Heart right ventricle (tissue), 16 donors: Measurements from ENCODE around the gene KCNN1. TPM values are rescaled to one million over a fixed set of nuclear protein-coding genes. Genes with fewer than 3 reads are reported as not detected.
"Not testable (repeated sequence)": the region's sequence is repeated elsewhere in the genome, so short reads cannot be mapped to it uniquely, and the experiment has no call there.

Source experiments
- ATAC-seq, 8 donors: fragments of 200-7000 bp; cut with Tn5 transposase; one replicate each; pipeline ENCODE4 v1.9.1; 2020; ENCODE audit warnings: mild to moderate bottlenecking in 8 of 8, moderate library complexity in 8 of 8, moderate number of reproducible peaks in 1 of 8
- DNase-seq, 2 donors: peaks; one replicate each; pipeline ENCODE4 v3.0.0-alpha.2; 2020
- H3K27ac ChIP-seq, 10 donors: fragments of 200-600 bp; sonication (generic) in 2 of 10; one replicate each; pipeline versions ENCODE4 v1.5.0 to v1.8.0; 2020 to 2022; ENCODE audit warnings: mild to moderate bottlenecking in 3 of 10
- H3K27me3 ChIP-seq, 7 donors: fragments of 200-600 bp; one replicate each; pipeline ENCODE4 v1.8.0; 2021 to 2022; ENCODE audit warnings: mild to moderate bottlenecking in 2 of 7
- H3K36me3 ChIP-seq, 9 donors: fragments of 200-600 bp; sonication (generic) in 1 of 9; one replicate each; pipeline versions ENCODE4 v1.5.0 to v1.8.0; 2020 to 2022; ENCODE audit warnings: mild to moderate bottlenecking in 2 of 9
- H3K4me1 ChIP-seq, 9 donors: fragments of 200-600 bp; sonication (generic) in 1 of 9; one replicate each; pipeline versions ENCODE4 v1.5.0 to v1.8.0; 2020 to 2022; ENCODE audit warnings: mild to moderate bottlenecking in 4 of 9
- H3K4me3 ChIP-seq, 10 donors: fragments of 200-600 bp; sonication (generic) in 2 of 10; one replicate each; pipeline versions ENCODE4 v1.5.0 to v1.8.0; 2020 to 2022; ENCODE audit warnings: mild to moderate bottlenecking in 7 of 10, moderate library complexity in 2 of 10
- H3K9me3 ChIP-seq, 11 donors: fragments of 200-600 bp in 10 of 11; sonication (generic) in 2 of 11; one replicate each; pipeline versions ENCODE4 v1.5.0 to v1.8.0; 2013 to 2022; ENCODE audit warnings: mild to moderate bottlenecking in 2 of 11, control low read depth in 1 of 11, moderate library complexity in 1 of 11
- WGBS, 2 donors: extraction: QIAGEN DNeasy Blood & Tissue Kit; methylation state at CpG; one replicate each; pipeline ENCODE4 v1.1.7; 2013; ENCODE audit warnings: inconsistent platforms in 1 of 2; 5-methylcytosine and 5-hydroxymethylcytosine counted together
- intact Hi-C, 10 donors: fragments of 100-400 bp; cut with DNase I; formaldehyde crosslinking; loops; one replicate each; pipeline versions ENCODE4 v1.11.1 to v1.14.2; 2022
- polyA plus RNA-seq, 2 donors: library from polyadenylated mRNA; stranded (reverse); fragments of 200-250 nt; gene quantifications; one replicate each; pipeline ENCODE4 v1.2.3, GENCODE V29; 2013
- total RNA-seq, 10 donors: library from RNA; stranded (reverse); fragmentation: NEBNext Ultra II Directional in 3 of 10; extraction: Animal tissue kit (Norgen Biotek cat#: 25700) in 3 of 10; gene quantifications; one replicate each; pipeline versions ENCODE4 v1.2.1 to v1.2.4, GENCODE V29; 2021 to 2023
- TF ChIP-seq, protein P1 (sequence below), 9 donors: fragments of 200-600 bp; sonication (generic) in 2 of 9; IDR thresholded peaks; one replicate each; pipeline versions ENCODE4 v1.5.0 to v1.8.0; 2021 to 2022; ENCODE audit warnings: antibody characterized with exemption in 9 of 9, mild to moderate bottlenecking in 5 of 9, moderate library complexity in 1 of 9
- donor health status: Arrhythmogenic right ventricular cardiomyopathy.
- donor health status: ischemic (EF 13 %, LVEDD 7.1; RV severe dilation, severe dysfunction).
- donor health status: healthy with polysubstance abuse.
- donor health status: DM: no; HTN: yes; CAD: no.
- donor health status: DM: no; HTN: no; CAD: no.
- donor health status: ischemic (EF 25% LVEDD 6.9; RV normal size, moderate dysfunction).
- donor health status: ischemic (EF 25% LVEDD 5.7; RV mildly dilated, moderate dysfunction).
- donor health status: healthy.
- donor health status: DM: yes; HTN: yes; CAD: no.
- donor health status: Ischemic cardiomyopathy.
- donor health status: ischemic (EF 35%, LVEDD 5.7; RV mildly dilated, moderate dysfunction).
- donor health status: nonischemic (EF 11% LVEDD 7.7; RV severe dilation, severe dysfunction).
- donor health status: DM: yes; HTN: yes; CAD: no.
- donor health status: PGD.
- donor health status: ischemic (EF 29% LVEDD 5.4; RV normal size, mild dysfunction).
- donor health status: nonischemic (EF 23%, LVEDD 6.1; RV moderate dilation, normal function).

Gene KCNN1
- total and polyA plus RNA-seq, 12 donors: 0.72 TPM; not detected in 11

DNA sequence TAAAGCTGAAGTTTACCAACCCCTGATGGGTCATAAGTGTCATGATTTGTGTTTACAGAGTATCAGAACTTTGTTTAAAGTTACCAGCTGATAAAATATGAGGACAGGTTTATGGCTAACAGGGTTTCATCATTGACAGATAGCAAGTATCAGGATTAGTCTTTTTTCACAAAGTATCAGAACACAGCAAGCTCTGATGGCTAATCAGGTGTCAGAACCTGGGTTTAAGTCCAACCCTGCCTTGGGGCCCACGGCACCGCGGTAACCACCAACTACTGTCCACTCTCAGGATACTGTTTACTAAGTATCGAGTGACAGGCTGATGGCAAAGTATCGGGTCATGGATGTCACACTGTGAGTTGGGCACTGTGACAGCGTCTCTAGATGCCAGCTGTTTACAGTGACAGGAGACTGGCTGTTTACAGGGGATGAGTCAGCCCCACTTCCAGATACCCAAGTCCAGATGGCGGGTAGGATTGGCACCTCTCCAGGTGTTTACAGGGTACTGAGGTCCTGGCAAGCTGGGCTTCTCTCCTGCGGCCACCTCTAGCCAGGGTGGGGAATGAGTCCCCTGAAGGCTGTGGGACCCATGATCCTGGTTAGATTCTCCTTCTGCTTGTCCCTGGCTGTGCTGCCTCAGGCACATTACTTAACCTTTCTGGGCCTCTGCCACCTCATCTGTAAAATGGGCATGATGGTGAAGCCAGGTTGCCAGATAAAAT, 62.9 kb downstream of the KCNN1 start:
- 55 to 62% methylated on average over 8 of the region's 8 CpGs for WGBS, 2 donors
- Histone ChIP-seq H3K27ac (peak overlapping the region in 2 of 10 donors; percentile 16 to 31), H3K4me3 (no peak overlapping the region), H3K9me3 (no peaks in the 10 kb centered on the region), H3K4me1 (peaks cover 0 to 24% (median 10%) of the 10 kb centered on the region in 9 donors), H3K36me3 (no peaks in the 10 kb centered on the region), H3K27me3 (no peaks in the 10 kb centered on the region)
- DNase-seq: no peak
- peak in 7 of 8 donors; percentile 11 to 81 (median 46) for ATAC-seq
- TF ChIP-seq, protein P1, sequence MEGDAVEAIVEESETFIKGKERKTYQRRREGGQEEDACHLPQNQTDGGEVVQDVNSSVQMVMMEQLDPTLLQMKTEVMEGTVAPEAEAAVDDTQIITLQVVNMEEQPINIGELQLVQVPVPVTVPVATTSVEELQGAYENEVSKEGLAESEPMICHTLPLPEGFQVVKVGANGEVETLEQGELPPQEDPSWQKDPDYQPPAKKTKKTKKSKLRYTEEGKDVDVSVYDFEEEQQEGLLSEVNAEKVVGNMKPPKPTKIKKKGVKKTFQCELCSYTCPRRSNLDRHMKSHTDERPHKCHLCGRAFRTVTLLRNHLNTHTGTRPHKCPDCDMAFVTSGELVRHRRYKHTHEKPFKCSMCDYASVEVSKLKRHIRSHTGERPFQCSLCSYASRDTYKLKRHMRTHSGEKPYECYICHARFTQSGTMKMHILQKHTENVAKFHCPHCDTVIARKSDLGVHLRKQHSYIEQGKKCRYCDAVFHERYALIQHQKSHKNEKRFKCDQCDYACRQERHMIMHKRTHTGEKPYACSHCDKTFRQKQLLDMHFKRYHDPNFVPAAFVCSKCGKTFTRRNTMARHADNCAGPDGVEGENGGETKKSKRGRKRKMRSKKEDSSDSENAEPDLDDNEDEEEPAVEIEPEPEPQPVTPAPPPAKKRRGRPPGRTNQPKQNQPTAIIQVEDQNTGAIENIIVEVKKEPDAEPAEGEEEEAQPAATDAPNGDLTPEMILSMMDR (IDR thresholded peaks at IDR 0.05): no peak
- intact Hi-C loops: no loop called here

DNA sequence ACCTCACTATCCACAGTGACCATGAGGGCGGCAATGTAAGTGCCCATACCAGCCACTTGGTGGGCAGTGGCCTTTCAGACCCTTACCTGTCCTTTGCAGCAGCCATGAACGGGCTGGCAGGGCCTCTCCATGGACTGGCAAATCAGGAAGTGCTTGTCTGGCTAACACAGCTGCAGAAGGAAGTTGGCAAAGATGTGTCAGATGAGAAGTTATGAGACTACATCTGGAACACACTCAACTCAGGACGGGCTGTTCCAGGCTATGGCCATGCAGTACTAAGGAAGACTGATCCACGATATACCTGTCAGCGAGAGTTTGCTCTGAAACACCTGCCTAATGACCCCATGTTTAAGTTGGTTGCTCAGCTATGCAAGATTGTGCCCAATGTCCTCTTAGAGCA, 64.5 kb downstream of the KCNN1 start:
- 87 to 88% methylated on average over 5 of the region's 5 CpGs for WGBS, 2 donors

DNA sequence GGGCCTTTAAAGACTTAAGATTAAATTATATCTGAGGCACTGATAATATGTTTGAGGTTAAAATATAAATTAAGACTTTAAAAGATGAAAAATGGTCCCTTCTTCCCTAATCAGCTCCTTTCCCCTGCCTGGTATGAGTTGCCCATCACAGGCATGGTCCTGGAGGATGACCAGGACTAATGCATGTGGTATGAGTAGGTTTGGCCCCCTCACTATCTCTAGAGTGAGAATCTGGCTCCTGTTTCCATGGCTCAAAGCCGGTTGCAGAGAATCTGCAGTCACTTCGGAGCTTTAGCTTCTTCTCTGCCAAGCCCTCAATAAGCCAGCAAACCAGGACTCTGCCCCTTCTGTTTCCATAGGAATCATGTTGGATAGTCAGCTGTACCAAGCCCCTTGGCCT, 65.2 kb downstream of the KCNN1 start:
- H3K27ac ChIP-seq, H3K9me3 ChIP-seq, intact Hi-C loops, H3K4me3 ChIP-seq, DNase-seq, H3K36me3 ChIP-seq, H3K27me3 ChIP-seq: not testable (repeated sequence)
- peaks cover 0 to 27% (median 9%) of the 10 kb centered on the region in 9 donors for H3K4me1 ChIP-seq
- ATAC-seq: peak in 4 of 8 donors; percentile 13 to 63 (median 48)
- WGBS, 2 donors: 53 to 63% methylated on average over 2 of the region's 2 CpGs

More for the DNA sequence above, 64.5 kb downstream of the KCNN1 start:
- Histone ChIP-seq H3K27ac (peak overlapping the region in 2 of 10 donors; percentile 9 to 31), H3K4me1 (peaks cover 0 to 27% (median 9%) of the 10 kb centered on the region in 9 donors)
- H3K36me3 ChIP-seq, H3K9me3 ChIP-seq, intact Hi-C loops, H3K4me3 ChIP-seq, H3K27me3 ChIP-seq, DNase-seq: not testable (repeated sequence)
- peak in 5 of 8 donors; percentile 35 to 63 (median 46) for ATAC-seq

DNA sequence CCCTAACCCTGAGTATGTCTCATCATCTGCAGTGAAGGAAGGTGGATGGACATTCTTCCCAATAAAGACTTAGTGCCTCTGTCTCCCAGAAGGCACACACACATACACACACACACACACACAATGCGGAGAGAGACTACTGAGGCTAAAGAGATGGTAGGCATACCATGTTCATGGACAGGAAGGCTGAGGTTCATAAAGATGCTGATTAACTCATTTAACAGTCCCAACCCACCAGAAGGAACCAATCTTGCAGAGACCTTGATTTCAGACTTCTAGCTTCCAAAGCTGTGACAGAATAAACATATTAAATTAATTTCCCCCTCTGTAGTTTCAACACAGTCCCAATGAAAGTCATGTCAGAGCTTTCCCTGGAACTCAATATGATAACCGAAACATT, 74.1 kb downstream of the KCNN1 start:
- ATAC-seq: no peak
- Histone ChIP-seq H3K9me3 (peaks cover 0 to 11% (median 0%) of the 10 kb centered on the region in 11 donors), H3K4me3 (no peak overlapping the region), H3K36me3 (no peaks in the 10 kb centered on the region), H3K27ac (no peak overlapping the region), H3K27me3 (no peaks in the 10 kb centered on the region), H3K4me1 (peaks cover 0 to 18% (median 16%) of the 10 kb centered on the region in 9 donors)
- intact Hi-C loops: no loop called here
- DNase-seq: no peak
- TF ChIP-seq, protein P1 (IDR thresholded peaks at IDR 0.05): no peak
- WGBS, 2 donors: 95 to 98% methylated on average over 2 of the region's 2 CpGs

DNA sequence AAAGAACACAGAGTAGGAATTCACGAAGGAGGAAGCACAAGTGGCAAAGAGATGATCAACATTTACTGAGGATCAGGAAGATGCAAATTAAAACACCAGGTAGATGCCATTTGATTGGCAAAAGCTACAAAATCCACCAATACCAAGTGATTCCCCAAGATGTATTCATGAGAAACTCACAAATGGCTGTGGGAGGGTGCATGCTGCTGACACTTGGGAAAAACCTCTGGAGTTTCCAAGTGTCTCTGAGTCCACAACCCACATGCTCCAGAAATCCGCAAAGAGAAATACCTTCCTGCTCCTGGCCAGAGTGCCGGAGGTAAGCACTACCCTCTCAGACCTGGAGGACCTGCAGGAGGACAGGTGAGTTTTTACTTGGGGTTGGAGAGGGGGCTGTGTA, 76.8 kb downstream of the KCNN1 start:
- H3K27me3 ChIP-seq: no peaks in the 10 kb centered on the region
- H3K27ac ChIP-seq: peak overlapping the region in 1 of 10 donors; percentile 85
- H3K4me3 ChIP-seq: no peak overlapping the region
- TF ChIP-seq, protein P1 (IDR thresholded peaks at IDR 0.05): no peak
- peaks cover 0 to 11% (median 0%) of the 10 kb centered on the region in 11 donors for H3K9me3 ChIP-seq
- 90 to 97% methylated on average over 3 of the region's 3 CpGs for WGBS, 2 donors
- peaks cover under 1 to 25% (median 21%) of the 10 kb centered on the region in 9 donors for H3K4me1 ChIP-seq
- DNase-seq: no peak
- intact Hi-C loops: loop anchor here in 1 of 10 donors (2.0 kb wide), 1 partner anchor 21 kb away; no protein-coding TSS in a partner anchor
- H3K36me3 ChIP-seq: no peaks in the 10 kb centered on the region
- no peak for ATAC-seq
